Suprapubic skin (tissue), 4 donors: Measurements from ENCODE around the gene OR52W1.

Experiments used
- POLR2A ChIP-seq, 2 donors: fragments of 450-650 bp; IDR thresholded peaks; one replicate each; pipeline ENCODE4 v1.6.1; 2017; ENCODE audit warnings: antibody characterized with exemption in 2 of 2, mild to moderate bottlenecking in 2 of 2, moderate library complexity in 2 of 2
- POLR2AphosphoS5 ChIP-seq, 3 donors: sonication (generic); formaldehyde crosslinking; IDR thresholded peaks; one replicate each; pipeline ENCODE4 v1.6.1; 2017; ENCODE audit warnings: antibody characterized with exemption in 3 of 3
- TF ChIP-seq, protein P1 (sequence below), 2 donors: fragments of 200-600 bp in 1 of 2; fragments of 450-650 bp in 1 of 2; sonication (generic) in 1 of 2; IDR thresholded peaks; one replicate each; pipeline ENCODE4 v1.5.1; 2016 to 2019; ENCODE audit warnings: antibody characterized with exemption in 2 of 2, mild to moderate bottlenecking in 1 of 2, moderate library complexity in 1 of 2

DNA sequence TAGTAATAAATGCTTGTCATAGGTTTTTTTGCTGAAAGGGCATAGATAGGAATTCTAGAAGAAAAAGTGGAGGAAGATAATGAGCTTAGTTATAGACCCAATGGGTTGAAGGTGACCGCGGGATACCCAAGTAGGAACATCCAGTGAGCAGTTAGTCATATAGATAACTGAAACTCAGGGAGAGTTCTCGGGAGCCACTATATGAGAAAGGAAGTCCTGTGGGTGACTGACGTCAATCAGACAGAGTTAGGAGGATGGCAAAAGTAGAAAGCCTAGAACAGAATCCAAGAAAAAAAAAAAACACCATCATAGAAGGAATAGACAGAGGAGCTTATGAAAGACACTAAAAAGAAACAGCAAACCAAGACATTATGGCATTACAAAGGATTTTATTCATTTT, 38.2 kb downstream of the OR52W1 start:
- TF ChIP-seq, protein P1, sequence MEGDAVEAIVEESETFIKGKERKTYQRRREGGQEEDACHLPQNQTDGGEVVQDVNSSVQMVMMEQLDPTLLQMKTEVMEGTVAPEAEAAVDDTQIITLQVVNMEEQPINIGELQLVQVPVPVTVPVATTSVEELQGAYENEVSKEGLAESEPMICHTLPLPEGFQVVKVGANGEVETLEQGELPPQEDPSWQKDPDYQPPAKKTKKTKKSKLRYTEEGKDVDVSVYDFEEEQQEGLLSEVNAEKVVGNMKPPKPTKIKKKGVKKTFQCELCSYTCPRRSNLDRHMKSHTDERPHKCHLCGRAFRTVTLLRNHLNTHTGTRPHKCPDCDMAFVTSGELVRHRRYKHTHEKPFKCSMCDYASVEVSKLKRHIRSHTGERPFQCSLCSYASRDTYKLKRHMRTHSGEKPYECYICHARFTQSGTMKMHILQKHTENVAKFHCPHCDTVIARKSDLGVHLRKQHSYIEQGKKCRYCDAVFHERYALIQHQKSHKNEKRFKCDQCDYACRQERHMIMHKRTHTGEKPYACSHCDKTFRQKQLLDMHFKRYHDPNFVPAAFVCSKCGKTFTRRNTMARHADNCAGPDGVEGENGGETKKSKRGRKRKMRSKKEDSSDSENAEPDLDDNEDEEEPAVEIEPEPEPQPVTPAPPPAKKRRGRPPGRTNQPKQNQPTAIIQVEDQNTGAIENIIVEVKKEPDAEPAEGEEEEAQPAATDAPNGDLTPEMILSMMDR (IDR thresholded peaks at IDR 0.05) = no peak
- TF ChIP-seq POLR2A (IDR thresholded peaks at IDR 0.05) = no peak
- no peak for TF ChIP-seq POLR2AphosphoS5 (IDR thresholded peaks at IDR 0.05)
